ENCODE data around the gene PBX4.

GRCh38 chr19:19623383-19623782 is 4.9 kb upstream of the PBX4 start:
- TF ChIP-seq CTCF (IDR thresholded peaks at IDR 0.05): no peak
- no peak for TF ChIP-seq POLR2A (IDR thresholded peaks at IDR 0.05)
